KG1 (cell line): ENCODE measurements around the gene CAPN7.

Source experiments
- DNase-seq: peaks from one replicate; lab custom pipeline; 2025; lab: John Stamatoyannopoulos, UW

The CAPN7 gene

GRCh38 chr3:15298504-15298903 lies 92.5 kb downstream of the CAPN7 start:
- no peak for DNase-seq

- no peak for DNase-seq
Observed at GRCh38 chr3:15299036-15299435, 93.0 kb downstream of the CAPN7 start.

GRCh38 chr3:15300323-15301078 lies 94.5 kb downstream of the CAPN7 start:
- DNase-seq: no peak

GRCh38 chr3:15301761-15302160 lies 95.7 kb downstream of the CAPN7 start:
- no peak for DNase-seq
